Head of caudate nucleus (tissue), 42 donors: ENCODE measurements around the gene CD300LF.

Source experiments
- DNase-seq, 42 donors: peaks; one replicate each; pipeline versions ENCODE4 v3.0.0 to v3.0.0-alpha.2; 2020 to 2021; ENCODE audit warnings: mixed read lengths in 7 of 42
- intact Hi-C: fragments of 100-400 bp; cut with DNase I; formaldehyde crosslinking; loops from one replicate; pipeline ENCODE4 v1.15.0; 2022

CD300LF gene

GRCh38 chr17:74748279-74748528 is 35.5 kb upstream of the CD300LF start:
- intact Hi-C loops, result no loop called here
- no peak for DNase-seq

GRCh38 chr17:74746922-74747321 is 34.2 kb upstream of the CD300LF start:
- intact Hi-C loops, result no loop called here
- DNase-seq, result no peak

- intact Hi-C loops, result no loop called here
- no peak for DNase-seq
Measured at GRCh38 chr17:74746376-74746775, 33.7 kb upstream of the CD300LF start.

DNA sequence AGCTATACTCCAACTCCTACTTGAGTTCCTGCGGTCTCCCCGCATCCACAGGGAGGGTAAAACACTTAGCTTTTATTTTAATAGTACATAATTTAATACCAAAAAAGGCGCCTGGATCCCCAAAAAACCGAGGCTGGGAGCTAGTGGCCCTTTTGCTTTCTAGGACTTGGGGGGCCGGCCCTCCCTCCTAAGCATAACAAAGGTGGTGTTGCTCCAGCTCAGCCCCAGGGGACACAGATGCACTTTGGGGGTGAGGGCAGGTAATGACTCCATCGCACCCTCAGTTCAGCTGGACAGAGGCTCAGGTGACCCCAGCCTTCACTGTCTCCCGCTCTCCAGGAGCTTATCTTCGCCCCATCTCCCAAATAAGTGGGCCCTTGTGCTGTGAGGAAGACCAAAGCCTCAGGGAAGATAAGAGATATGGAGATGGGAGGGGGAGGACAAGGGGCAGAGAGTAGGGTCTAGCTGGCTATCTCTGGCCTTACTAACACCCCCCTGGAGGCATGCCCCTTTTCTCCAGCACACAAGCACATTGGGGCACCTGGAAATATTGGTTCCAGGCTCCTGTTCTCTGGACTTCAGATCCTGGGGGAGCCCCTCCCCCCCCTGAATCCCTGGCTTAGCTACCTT is 32.9 kb upstream of the CD300LF start:
- no peak for DNase-seq

GRCh38 chr17:74744714-74745547 is 32.2 kb upstream of the CD300LF start:
- peak; percentile 33 to 97 (median 88) for DNase-seq
- intact Hi-C loops, result loop anchor here (2.0 kb wide), 2 partner anchors 26 to 120 kb away; no protein-coding TSS in a partner anchor

More for the DNA sequence above, 32.9 kb upstream of the CD300LF start:
- intact Hi-C loops, result loop anchor here (2.0 kb wide), 2 partner anchors 25 to 119 kb away; no protein-coding TSS in a partner anchor

- intact Hi-C loops, result loop anchor here (2.0 kb wide), 2 partner anchors 26 to 120 kb away; no protein-coding TSS in a partner anchor
- DNase-seq, result no peak
Measured at GRCh38 chr17:74744349-74744713, 31.6 kb upstream of the CD300LF start.

- intact Hi-C loops, result loop anchor here (2.0 kb wide), 2 partner anchors 27 to 121 kb away; no protein-coding TSS in a partner anchor
Measured at GRCh38 chr17:74743755-74744154, 31.0 kb upstream of the CD300LF start.

DNA sequence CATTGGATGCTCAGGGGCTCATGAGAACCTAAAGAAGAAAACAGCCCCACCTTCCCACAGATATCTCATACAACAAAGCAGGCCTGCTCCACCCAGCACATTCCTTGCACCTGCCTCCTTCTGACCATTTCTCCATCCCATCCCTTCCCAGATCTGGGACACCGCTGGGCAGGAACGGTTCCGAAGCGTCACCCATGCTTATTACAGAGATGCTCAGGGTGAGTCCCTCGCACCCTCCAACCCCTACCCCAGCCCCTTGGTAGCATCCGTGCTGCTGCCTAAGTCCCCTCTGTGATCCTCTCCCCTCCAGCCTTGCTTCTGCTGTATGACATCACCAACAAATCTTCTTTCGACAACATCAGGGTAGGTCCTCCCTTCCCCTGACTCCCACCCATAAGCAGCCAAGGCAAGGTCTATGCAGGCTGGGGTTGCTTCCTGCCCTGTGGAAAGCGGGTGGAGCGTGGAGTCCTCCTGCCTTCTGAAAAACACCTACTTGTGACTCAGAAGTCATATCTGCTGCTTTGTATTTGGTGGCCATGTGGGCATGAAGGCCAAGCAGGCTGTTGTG is 30.3 kb upstream of the CD300LF start:
- intact Hi-C loops, result no loop called here
- DNase-seq, result no peak

More at GRCh38 chr17:74743755-74744154, 31.0 kb upstream of the CD300LF start:
- DNase-seq, result no peak

DNA sequence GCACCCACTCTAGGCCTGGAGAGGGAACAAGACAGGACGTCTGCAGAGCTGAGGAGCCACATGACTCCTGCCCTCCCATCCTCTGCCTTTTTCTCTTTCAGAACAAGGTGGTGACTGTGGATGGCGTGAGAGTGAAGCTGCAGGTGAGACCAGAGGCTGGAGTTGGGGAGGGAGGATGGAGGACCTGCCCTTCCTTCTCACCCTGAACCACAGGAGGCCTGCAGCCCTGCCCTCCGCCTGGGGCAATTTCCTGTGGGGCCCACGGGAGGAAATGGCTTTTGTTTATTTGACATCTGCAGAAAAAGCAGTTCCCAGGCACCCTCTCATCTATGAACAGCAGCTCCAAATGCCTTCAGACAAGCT is 29.4 kb upstream of the CD300LF start:
- intact Hi-C loops, result no loop called here
- DNase-seq, result no peak

GRCh38 chr17:74740641-74741387 is 28.1 kb upstream of the CD300LF start:
- no peak for DNase-seq
- intact Hi-C loops, result no loop called here

DNA sequence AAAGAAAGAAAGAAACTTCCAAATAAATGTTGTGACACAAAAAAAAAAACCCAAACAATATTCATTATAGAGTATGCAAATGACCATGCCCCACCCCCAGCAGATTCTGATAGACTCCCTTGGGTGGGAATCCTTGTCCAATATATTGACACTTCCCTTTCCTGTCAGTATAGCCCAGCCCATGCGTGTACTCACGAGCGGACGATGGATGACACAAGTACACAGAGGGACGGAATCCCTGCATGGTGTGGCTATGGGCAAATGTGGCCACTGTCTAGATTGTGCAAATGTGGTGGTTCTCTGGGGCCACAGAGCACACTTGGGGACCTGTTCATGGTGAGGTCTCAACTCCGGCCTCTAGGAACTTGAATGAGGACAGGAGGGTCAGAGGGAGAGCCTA is 27.4 kb upstream of the CD300LF start:
- no peak for DNase-seq
- intact Hi-C loops, result no loop called here

DNA sequence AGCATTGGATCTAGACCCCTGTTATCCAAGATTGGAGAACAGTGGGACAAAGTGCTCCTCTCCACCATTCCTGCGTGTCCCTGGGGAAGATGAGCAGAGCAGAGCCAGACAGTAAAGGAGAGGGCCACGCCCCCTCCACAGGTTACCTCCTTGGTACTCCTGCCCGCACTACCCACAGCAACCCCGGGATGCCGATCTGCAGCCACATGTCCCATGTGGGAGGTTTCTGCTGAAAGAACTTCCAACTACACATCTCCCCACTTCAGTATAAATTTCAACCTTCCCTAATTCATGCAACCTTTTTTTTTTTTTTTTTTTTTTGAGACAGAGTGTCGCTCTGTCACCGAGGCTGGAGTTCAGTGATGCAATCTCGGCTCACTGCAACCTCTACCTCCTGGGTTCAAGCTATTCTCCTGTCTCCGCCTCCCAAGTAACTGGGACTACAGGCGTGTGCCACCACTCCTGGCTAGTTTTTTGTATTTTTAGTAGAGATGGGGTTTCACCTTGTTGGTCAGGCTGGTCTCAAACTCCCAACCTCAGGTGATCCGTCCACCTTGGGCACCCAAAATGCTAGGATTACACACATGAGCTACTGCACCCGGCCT is 26.6 kb upstream of the CD300LF start:
- intact Hi-C loops, result no loop called here
- DNase-seq, result no peak

DNA sequence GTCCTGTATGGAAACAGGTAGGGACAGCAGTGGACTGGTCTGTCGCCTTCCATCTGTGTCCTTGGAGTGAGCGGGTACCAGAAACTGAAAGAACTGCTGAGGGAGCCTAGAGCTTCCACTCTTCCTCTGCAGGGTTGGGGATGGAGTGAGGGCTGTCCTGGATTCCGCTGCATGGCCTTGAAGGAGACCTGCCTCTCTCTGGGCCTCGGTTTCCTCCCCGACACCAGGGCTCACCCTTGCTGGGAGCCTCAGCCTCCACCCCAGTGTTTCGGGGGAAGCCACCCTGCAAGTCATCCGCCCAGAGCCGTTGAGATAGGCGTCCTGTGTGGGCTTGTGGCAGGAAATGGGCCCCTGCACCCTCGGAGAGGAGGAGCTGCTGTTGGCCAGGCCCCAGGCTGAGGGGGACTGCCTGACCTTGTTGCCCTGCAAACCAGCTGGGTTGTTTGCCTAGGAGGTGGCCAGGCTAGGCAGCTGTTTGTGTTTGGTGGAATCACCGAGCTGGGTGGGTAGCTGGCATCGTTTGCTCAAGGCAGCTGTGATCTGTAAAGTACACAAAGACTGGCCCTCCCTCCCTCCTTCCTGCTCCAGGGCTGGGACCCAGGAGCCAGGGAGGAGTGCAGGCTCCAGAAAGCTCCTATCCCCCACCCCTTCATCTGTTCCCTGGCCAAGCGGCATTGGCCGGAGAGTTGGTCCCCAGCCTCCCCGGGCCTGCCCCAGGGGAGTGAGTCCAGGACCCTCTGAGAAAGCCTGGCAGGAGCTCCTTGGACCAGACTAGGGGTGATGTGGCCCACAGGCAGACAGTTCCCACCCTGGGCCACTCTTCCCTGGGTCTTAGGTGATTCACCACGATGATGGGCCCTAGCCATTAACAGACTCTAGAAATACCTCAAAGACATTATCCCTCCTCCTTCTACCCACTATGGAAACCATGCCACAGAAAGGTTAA is 25.6 kb upstream of the CD300LF start:
- intact Hi-C loops, result no loop called here
- no peak for DNase-seq

DNA sequence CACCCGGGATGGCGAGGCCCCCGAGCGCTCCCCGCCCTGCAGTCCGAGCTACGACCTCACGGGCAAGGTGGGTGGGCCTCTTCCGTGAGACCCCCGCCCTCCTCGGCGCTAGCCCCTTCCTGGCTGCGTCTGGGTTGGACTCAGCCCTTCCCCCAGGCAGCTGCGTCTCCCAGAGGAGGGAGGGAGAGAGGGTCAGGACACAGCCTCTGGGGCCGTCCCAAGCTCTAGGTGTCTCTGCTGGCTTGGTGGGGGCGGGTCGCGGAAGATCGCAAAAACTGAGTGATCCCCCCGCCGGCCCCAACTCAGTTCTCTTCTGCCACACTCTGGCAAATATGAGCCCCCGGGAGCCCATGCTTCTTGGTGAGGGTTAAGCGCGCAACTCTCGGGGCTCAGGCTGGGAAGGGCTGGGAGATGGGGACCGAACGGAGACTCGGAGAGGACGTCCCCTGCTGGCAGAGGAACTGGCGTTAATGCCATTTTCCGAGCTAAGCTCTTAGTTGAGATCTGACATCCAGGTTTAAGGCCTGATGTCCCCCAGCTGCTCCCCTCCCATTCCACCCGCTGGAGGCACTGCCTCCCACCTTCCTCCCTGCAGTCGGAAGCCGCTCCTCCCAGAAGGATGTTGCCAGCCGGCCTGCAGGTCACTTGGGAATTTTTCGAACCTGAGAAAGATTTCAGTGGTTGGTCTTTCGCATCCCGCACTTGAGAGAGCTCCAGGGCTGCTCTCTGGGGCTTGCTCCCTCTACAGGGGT is 24.8 kb upstream of the CD300LF start:
- no peak for DNase-seq
- intact Hi-C loops, result no loop called here

DNA sequence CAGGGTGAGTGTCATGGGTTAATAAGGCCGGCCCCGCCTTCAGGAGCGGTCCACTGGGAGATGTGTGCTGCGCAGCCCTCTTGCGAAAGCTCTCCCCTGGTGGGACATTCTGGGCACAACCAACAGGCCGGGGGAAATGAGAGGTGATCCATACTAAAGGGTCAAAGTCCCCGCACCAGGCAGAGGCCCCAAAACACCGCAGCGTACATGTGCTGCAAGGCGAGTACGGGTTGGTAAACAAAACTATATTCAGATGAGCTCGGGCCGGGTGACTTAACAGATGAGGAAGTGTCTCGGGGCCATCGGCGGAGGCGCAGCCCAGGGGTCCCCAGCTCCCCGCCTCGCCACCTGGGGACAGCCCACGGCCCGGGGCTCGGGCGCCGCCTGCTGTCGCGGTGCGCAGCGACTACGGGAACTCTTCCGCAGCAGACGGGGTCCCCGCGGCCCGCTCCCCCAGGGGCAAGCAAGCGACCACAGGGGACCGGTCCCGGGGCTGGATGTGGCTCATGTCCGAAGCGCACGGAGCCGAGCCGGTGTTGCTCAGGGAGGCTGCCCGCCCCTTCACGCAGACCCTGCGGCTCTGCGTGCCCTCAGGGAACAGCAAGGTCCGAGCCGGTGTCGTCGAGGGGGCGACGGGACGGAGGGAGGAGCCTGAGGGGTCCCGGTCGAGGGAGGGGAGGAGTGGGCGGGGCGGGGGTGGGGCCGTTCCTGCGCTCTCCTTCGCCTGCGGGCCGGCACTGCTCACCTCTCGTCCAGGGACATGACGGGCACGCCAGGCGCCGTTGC is 24.0 kb upstream of the CD300LF start, which contains the start of gene RAB37:
RAB37 (plus strand) TSS at position 744 of the 786 bp plus-strand sequence; CDS start at position 761, 17 bp downstream.
- DNase-seq, result peak in 1 of 42 donors; percentile 35
- intact Hi-C loops, result no loop called here

DNA sequence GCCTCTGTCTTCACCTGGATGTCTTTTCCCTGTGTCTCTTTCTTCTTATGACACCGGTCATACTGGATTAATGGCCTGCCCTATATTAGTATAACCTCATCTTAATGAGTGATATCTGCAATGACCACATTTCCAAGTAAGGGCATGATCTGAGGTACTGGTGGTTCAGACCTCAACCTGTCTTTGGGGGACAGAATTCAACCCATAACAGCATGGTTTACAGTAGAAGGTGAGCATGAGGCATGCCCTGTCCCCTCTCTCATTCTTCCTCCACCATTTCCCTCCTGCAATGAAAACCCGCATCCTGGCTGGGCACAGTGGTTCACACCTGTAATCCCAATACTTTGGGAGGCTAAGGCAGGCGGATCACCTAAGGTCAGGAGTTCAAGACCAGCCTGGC is 21.5 kb upstream of the CD300LF start:
- DNase-seq, result no peak
- intact Hi-C loops, result no loop called here
